Measurements from ENCODE around the gene CTNNA2.

CTNNA2 gene

GRCh38 chr2:80475970-80476369 lies 963.1 kb downstream of the CTNNA2 start:
- no peak for TF ChIP-seq ZBTB7A (IDR thresholded peaks at IDR 0.05; ENCODE audit: low read depth)
- TF ChIP-seq USF1 (IDR thresholded peaks at IDR 0.05), result no peak
- no peak for TF ChIP-seq TEAD4 (IDR thresholded peaks at IDR 0.05)
- TF ChIP-seq CREB1 (IDR thresholded peaks at IDR 0.05; ENCODE audit: low read depth), result no peak
- no peak for TF ChIP-seq RAD21 (IDR thresholded peaks at IDR 0.05; ENCODE audit: low read depth)
- TF ChIP-seq, protein P1, sequence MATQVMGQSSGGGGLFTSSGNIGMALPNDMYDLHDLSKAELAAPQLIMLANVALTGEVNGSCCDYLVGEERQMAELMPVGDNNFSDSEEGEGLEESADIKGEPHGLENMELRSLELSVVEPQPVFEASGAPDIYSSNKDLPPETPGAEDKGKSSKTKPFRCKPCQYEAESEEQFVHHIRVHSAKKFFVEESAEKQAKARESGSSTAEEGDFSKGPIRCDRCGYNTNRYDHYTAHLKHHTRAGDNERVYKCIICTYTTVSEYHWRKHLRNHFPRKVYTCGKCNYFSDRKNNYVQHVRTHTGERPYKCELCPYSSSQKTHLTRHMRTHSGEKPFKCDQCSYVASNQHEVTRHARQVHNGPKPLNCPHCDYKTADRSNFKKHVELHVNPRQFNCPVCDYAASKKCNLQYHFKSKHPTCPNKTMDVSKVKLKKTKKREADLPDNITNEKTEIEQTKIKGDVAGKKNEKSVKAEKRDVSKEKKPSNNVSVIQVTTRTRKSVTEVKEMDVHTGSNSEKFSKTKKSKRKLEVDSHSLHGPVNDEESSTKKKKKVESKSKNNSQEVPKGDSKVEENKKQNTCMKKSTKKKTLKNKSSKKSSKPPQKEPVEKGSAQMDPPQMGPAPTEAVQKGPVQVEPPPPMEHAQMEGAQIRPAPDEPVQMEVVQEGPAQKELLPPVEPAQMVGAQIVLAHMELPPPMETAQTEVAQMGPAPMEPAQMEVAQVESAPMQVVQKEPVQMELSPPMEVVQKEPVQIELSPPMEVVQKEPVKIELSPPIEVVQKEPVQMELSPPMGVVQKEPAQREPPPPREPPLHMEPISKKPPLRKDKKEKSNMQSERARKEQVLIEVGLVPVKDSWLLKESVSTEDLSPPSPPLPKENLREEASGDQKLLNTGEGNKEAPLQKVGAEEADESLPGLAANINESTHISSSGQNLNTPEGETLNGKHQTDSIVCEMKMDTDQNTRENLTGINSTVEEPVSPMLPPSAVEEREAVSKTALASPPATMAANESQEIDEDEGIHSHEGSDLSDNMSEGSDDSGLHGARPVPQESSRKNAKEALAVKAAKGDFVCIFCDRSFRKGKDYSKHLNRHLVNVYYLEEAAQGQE (IDR thresholded peaks at IDR 0.05; ENCODE audit: low read depth), result no peak
- no peak for TF ChIP-seq TCF12 (IDR thresholded peaks at IDR 0.05; ENCODE audit: low read depth)
- no peak for TF ChIP-seq NFIC (IDR thresholded peaks at IDR 0.05)
- TF ChIP-seq TAF1 (IDR thresholded peaks at IDR 0.05; ENCODE audit: low read depth), result no peak
- TF ChIP-seq YY1 (IDR thresholded peaks at IDR 0.05; ENCODE audit: low read depth), result no peak
- no peak for TF ChIP-seq EP300 (IDR thresholded peaks at IDR 0.05; ENCODE audit: borderline replicate concordance)
- no peak for TF ChIP-seq EGR1 (IDR thresholded peaks at IDR 0.05)
- TF ChIP-seq, protein P2, sequence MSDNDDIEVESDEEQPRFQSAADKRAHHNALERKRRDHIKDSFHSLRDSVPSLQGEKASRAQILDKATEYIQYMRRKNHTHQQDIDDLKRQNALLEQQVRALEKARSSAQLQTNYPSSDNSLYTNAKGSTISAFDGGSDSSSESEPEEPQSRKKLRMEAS (IDR thresholded peaks at IDR 0.05), result no peak
- TF ChIP-seq CEBPB (IDR thresholded peaks at IDR 0.05), result no peak
- no peak for TF ChIP-seq FOXM1 (IDR thresholded peaks at IDR 0.05; ENCODE audit: borderline replicate concordance, low read depth)

- no peak for TF ChIP-seq CEBPB (IDR thresholded peaks at IDR 0.05)
- TF ChIP-seq NFIC (IDR thresholded peaks at IDR 0.05), result no peak
- TF ChIP-seq TAF1 (IDR thresholded peaks at IDR 0.05; ENCODE audit: low read depth), result no peak
- TF ChIP-seq TEAD4 (IDR thresholded peaks at IDR 0.05), result no peak
- TF ChIP-seq, protein P1 (IDR thresholded peaks at IDR 0.05; ENCODE audit: low read depth), result no peak
- no peak for TF ChIP-seq EP300 (IDR thresholded peaks at IDR 0.05; ENCODE audit: borderline replicate concordance)
- no peak for TF ChIP-seq FOXM1 (IDR thresholded peaks at IDR 0.05; ENCODE audit: borderline replicate concordance, low read depth)
- no peak for TF ChIP-seq CREB1 (IDR thresholded peaks at IDR 0.05; ENCODE audit: low read depth)
- TF ChIP-seq USF1 (IDR thresholded peaks at IDR 0.05), result no peak
- no peak for TF ChIP-seq RAD21 (IDR thresholded peaks at IDR 0.05; ENCODE audit: low read depth)
These were observed 963.8 kb downstream of the CTNNA2 start for GRCh38 chr2:80476535-80477117.

DNA sequence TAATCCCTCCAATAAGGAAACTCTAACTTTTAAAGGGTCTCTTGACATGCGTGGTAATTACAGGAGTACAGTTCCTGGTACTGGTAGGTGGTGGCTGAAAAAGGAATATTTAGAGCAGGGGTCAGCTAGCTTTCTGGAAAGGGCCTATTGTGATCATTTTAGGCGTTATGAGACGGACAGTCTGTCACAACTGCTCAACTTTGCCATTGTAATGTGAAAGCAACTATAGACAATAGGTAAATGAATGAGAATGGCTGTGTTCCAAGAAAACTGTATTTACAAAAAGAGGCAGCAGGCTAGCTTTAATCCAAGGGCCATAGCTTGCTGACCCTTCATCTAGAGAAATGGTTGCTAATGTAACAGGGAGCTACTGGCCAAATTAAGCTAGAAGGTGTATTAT lies 969.4 kb downstream of the CTNNA2 start:
- no peak for TF ChIP-seq CEBPB (IDR thresholded peaks at IDR 0.05)
- TF ChIP-seq TEAD4 (IDR thresholded peaks at IDR 0.05), result no peak
- TF ChIP-seq, protein P1 (IDR thresholded peaks at IDR 0.05; ENCODE audit: low read depth), result no peak
- TF ChIP-seq USF1 (IDR thresholded peaks at IDR 0.05), result no peak
- no peak for TF ChIP-seq CREB1 (IDR thresholded peaks at IDR 0.05; ENCODE audit: low read depth)
- TF ChIP-seq FOXM1 (IDR thresholded peaks at IDR 0.05; ENCODE audit: borderline replicate concordance, low read depth), result no peak
- no peak for TF ChIP-seq TCF12 (IDR thresholded peaks at IDR 0.05; ENCODE audit: low read depth)
- TF ChIP-seq NFIC (IDR thresholded peaks at IDR 0.05), result no peak
- no peak for TF ChIP-seq ZBTB7A (IDR thresholded peaks at IDR 0.05; ENCODE audit: low read depth)
- TF ChIP-seq EP300 (IDR thresholded peaks at IDR 0.05; ENCODE audit: borderline replicate concordance), result no peak
- TF ChIP-seq TAF1 (IDR thresholded peaks at IDR 0.05; ENCODE audit: low read depth), result no peak

- TF ChIP-seq EP300 (IDR thresholded peaks at IDR 0.05; ENCODE audit: borderline replicate concordance), result no peak
These were observed 976.9 kb downstream of the CTNNA2 start for GRCh38 chr2:80489717-80490116.
